ENCODE measurements around the gene TMCC1.

DNA sequence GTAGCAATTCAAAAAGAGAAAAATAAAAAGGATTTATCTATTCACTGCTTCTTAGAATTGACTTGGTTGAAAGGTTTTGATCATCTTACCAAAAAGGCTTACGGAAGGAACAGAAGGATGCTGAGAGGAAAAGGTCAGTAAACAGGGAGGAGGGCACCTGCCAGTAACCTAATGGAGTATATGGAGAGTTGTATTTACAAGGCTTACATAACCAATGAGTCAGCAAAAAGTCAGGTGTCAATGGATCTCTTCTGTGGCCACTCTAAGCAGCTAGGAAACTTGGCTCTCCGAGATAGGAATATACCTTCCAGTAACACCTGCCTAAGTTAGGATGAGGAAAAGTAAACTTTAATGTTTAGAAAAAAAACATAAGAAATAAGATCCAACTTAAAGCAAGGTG, 206.6 kb downstream of the TMCC1 start:
- TF ChIP-seq POLR2A (IDR thresholded peaks at IDR 0.05; ENCODE audit: low read length) (no peak), GATA1 (IDR thresholded peaks at IDR 0.05; ENCODE audit: low read depth, low read length) (no peak)
